Natural killer cell treated with Interleukin-12 subunit alpha and Interleukin-12 subunit beta and Interleukin-15 and Interleukin-18, amount 100 ng/mL, for 72 hours (primary cell): Measurements from ENCODE around the gene CALN1. TPM values are rescaled to one million over a fixed set of nuclear protein-coding genes. Genes with fewer than 3 reads are reported as not detected.

Experiments used
- ATAC-seq, 2 donors: fragments of 150-1000 bp; cut with Tn5 transposase in 1 of 2; sonication (Bioruptor Pico), chemical (Tn5 transposase) in 1 of 2; 2 replicates each; pipeline ENCODE4 v1.10.0; 2021
- DNase-seq: peaks from one replicate; pipeline ENCODE4 v3.0.0; 2022; ENCODE audit warnings: low spot score
- H3K27ac Mint-ChIP-seq, 2 donors: 1 replicate in 1 of 2; 2 replicates in 1 of 2; pipeline ENCODE4 v1.8.0; 2022; ENCODE audit warnings: mixed read lengths in 2 of 2, mild to moderate bottlenecking in 1 of 2, moderate library complexity in 1 of 2
- H3K27me3 Mint-ChIP-seq, 2 donors: 1 replicate in 1 of 2; 2 replicates in 1 of 2; pipeline ENCODE4 v1.8.0; 2022; ENCODE audit warnings: mixed read lengths in 2 of 2
- H3K36me3 Mint-ChIP-seq: one replicate; pipeline ENCODE4 v1.8.0; 2022; ENCODE audit warnings: mixed read lengths
- H3K4me1 Mint-ChIP-seq, 2 donors: 1 replicate in 1 of 2; 2 replicates in 1 of 2; pipeline ENCODE4 v1.8.0; 2022; ENCODE audit warnings: low read depth in 2 of 2, mixed read lengths in 2 of 2, mild to moderate bottlenecking in 1 of 2
- H3K4me3 Mint-ChIP-seq: one replicate; pipeline ENCODE4 v1.8.0; 2022; ENCODE audit warnings: mixed read lengths
- H3K9me3 Mint-ChIP-seq: 2 replicates; pipeline ENCODE4 v1.8.0; 2022; ENCODE audit warnings: mixed read lengths
- total RNA-seq, 2 donors: library from RNA; stranded (reverse); gene quantifications; one replicate each; pipeline ENCODE4 v1.2.3, GENCODE V29; 2022

CALN1 gene
- total RNA-seq, 2 donors from 2014 or later = not detected

DNA sequence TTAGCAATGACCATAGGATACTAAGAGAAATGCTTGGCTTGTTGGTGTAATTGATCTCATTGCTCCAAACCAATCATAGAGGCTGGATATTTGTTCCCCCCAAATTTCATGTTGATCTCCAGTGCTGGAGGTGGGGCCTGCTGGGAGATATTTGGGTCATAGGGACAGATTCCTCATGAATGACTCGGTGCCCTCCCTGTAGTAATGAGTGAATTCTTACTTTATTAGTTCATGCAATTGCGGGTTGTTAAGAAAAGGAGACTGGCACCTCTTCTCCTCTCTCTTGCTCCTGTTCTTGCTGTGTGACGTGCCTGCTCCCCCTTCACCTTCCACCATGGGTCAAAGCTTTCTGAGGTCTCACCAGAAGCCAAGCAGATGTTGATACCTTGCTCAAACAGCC, 630.1 kb downstream of the CALN1 start:
- DNase-seq = no peak
- no peaks in the 10 kb centered on the region for H3K4me1 Mint-ChIP-seq
- H3K4me3 Mint-ChIP-seq = no peak overlapping the region
- no peaks in the 10 kb centered on the region for H3K27me3 Mint-ChIP-seq
- no peaks in the 10 kb centered on the region for H3K36me3 Mint-ChIP-seq
- H3K9me3 Mint-ChIP-seq = peaks cover 2% of the 10 kb centered on the region
- H3K27ac Mint-ChIP-seq = no peak overlapping the region
- no peak for ATAC-seq

DNA sequence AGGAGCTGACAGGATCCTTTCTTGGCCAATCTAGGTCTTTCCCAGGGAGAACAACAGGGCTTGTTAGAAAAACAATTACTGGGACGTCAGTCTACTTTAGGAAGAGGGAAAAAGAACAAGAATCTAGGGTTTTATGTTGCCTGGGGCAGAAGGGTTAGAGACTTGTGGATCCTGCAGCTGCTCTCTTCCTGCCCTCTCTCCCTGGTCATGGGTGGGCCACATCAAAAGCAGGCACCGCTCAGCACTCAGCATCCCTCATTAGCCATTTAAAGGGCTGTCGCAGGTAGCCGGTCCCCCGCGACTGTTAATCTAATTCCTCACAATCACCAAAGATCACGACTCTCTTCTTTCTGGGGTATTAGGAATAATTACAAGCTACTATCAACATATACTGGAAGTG, 631.9 kb downstream of the CALN1 start:
- H3K27me3 Mint-ChIP-seq = no peaks in the 10 kb centered on the region
- H3K27ac Mint-ChIP-seq = no peak overlapping the region
- no peak for DNase-seq
- no peak overlapping the region for H3K4me3 Mint-ChIP-seq
- H3K9me3 Mint-ChIP-seq = peaks cover 2% of the 10 kb centered on the region
- ATAC-seq = no peak
- H3K4me1 Mint-ChIP-seq = no peaks in the 10 kb centered on the region
- no peaks in the 10 kb centered on the region for H3K36me3 Mint-ChIP-seq

GRCh38 chr7:71777278-71777677, 634.9 kb downstream of the CALN1 start:
- DNase-seq = no peak

GRCh38 chr7:71776726-71777125, 635.4 kb downstream of the CALN1 start:
- Mint-ChIP-seq H3K36me3 (no peaks in the 10 kb centered on the region), H3K4me3 (no peak overlapping the region), H3K9me3 (no peaks in the 10 kb centered on the region), H3K27ac (no peak overlapping the region), H3K4me1 (no peaks in the 10 kb centered on the region), H3K27me3 (no peaks in the 10 kb centered on the region)
- no peak for DNase-seq
- no peak for ATAC-seq

More at GRCh38 chr7:71777278-71777677, 634.9 kb downstream of the CALN1 start:
- Mint-ChIP-seq H3K9me3 (peaks cover 1% of the 10 kb centered on the region), H3K27me3 (no peaks in the 10 kb centered on the region), H3K36me3 (no peaks in the 10 kb centered on the region), H3K4me1 (no peaks in the 10 kb centered on the region), H3K27ac (no peak overlapping the region), H3K4me3 (no peak overlapping the region)
- ATAC-seq = no peak

GRCh38 chr7:71775648-71776047, 636.5 kb downstream of the CALN1 start:
- no peak for ATAC-seq
- DNase-seq = no peak
- Mint-ChIP-seq H3K4me1 (no peaks in the 10 kb centered on the region), H3K27me3 (no peaks in the 10 kb centered on the region), H3K27ac (no peak overlapping the region), H3K36me3 (no peaks in the 10 kb centered on the region), H3K4me3 (no peak overlapping the region), H3K9me3 (no peaks in the 10 kb centered on the region)

- DNase-seq (no peak), ATAC-seq (no peak)
- Mint-ChIP-seq H3K36me3 (no peaks in the 10 kb centered on the region), H3K4me3 (no peak overlapping the region), H3K9me3 (no peaks in the 10 kb centered on the region), H3K27ac (no peak overlapping the region), H3K4me1 (no peaks in the 10 kb centered on the region), H3K27me3 (no peaks in the 10 kb centered on the region)
Measured at GRCh38 chr7:71772779-71773178, 639.4 kb downstream of the CALN1 start.

DNA sequence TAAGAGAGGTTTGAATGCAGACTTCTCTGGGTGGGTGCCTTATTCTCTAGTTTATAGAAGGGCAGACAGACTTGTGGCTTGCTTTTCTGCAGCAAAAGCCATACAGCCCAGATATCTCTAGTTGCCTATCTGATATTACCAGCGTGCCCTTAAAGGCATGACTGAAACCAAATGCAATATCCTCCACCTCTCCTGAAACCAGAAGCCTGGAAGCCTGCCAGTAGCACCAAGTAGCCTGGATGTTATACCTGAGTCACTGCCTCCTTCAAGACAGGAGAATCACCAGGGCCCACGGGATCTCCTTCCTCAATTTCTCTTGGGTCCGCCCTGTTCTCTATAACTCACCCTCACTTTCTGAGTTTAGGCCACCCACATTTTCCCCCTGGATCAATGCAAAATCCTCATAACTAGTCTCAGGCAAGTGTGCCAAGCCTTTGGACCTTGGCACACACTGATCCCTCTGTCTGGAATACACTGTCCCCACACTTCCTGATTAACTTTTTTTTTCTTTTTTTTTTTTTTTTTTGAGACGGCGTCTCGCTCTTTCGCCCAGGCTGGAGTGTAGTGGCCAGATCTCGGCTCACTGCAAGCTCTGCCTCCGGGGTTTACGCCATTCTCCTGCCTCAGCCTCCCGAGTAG, 641.8 kb downstream of the CALN1 start:
- Mint-ChIP-seq H3K4me1 (no peaks in the 10 kb centered on the region), H3K27ac (no peak overlapping the region), H3K9me3 (no peaks in the 10 kb centered on the region), H3K4me3 (no peak overlapping the region), H3K36me3 (no peaks in the 10 kb centered on the region), H3K27me3 (no peaks in the 10 kb centered on the region)
- peak; percentile 35 for DNase-seq
- no peak for ATAC-seq

DNA sequence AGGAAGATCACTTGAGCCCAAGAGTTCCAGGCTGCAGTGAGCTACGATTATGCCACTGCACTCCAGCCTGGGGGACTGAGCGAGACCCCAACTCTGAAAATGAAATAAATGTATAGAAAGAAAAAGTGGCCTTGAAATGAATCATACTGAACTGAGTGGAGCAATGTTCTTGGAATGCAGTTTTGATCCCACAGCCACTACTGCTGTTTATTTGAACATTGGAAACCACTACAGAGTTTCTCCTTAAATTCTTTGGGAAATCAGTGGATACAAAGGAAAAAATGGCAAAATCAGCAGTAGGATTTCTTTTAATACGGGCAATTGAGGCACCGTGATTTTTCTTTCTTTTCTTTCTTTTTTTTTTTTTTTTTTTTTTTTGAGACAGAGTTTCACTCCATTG, 642.8 kb downstream of the CALN1 start:
- DNase-seq = no peak
- Mint-ChIP-seq H3K4me1 (no peaks in the 10 kb centered on the region), H3K36me3 (no peaks in the 10 kb centered on the region), H3K27me3 (no peaks in the 10 kb centered on the region), H3K4me3 (no peak overlapping the region), H3K27ac (no peak overlapping the region), H3K9me3 (no peaks in the 10 kb centered on the region)
- no peak for ATAC-seq

GRCh38 chr7:71768450-71768849, 643.7 kb downstream of the CALN1 start:
- Mint-ChIP-seq H3K27ac (no peak overlapping the region), H3K4me1 (no peaks in the 10 kb centered on the region), H3K4me3 (no peak overlapping the region), H3K9me3 (no peaks in the 10 kb centered on the region), H3K27me3 (no peaks in the 10 kb centered on the region), H3K36me3 (no peaks in the 10 kb centered on the region)
- ATAC-seq = no peak
- no peak for DNase-seq

DNA sequence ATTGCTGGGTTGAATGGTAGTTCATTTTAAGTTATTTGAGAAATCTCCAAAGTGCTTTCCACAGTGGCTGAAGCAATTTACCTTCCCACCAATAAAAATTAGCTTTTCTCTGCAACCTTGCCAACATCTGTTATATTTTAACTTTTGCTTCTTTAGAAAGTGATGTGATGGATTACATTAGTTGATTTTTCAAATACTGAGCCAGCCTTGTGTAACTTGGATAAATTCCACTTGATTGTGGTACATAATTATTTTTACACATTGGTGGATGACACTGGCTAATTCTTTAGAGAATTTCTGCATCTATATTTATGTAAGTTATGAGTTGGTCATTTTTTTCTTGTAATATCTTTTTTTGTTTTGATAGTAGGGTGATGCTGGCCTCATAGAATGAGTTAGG, 646.1 kb downstream of the CALN1 start:
- Mint-ChIP-seq H3K4me1 (no peaks in the 10 kb centered on the region), H3K4me3 (no peak overlapping the region), H3K9me3 (no peaks in the 10 kb centered on the region), H3K27ac (no peak overlapping the region), H3K27me3 (no peaks in the 10 kb centered on the region), H3K36me3 (peaks cover 5% of the 10 kb centered on the region)
- DNase-seq (no peak), ATAC-seq (no peak)

DNA sequence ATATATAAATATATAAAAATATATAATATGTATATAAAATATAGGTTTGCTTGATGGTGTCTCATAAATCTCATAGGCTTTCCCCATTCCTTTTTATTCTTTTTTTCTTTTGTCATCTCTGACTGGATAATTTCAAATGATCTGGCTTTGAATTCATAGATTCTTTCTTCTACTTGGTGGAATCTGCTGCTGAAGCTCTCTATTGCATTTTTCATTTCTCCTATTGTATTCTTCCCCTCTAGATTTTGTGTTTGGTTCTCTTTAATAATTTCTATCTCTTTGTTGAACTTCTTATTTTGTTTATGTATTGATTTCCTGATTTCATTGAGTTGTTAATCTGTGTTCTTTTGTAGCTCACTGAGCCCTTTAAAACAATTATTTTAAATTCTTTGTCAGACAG, 650.8 kb downstream of the CALN1 start:
- Mint-ChIP-seq H3K27me3 (no peaks in the 10 kb centered on the region), H3K9me3 (peaks cover 3% of the 10 kb centered on the region), H3K4me1 (no peaks in the 10 kb centered on the region)

DNA sequence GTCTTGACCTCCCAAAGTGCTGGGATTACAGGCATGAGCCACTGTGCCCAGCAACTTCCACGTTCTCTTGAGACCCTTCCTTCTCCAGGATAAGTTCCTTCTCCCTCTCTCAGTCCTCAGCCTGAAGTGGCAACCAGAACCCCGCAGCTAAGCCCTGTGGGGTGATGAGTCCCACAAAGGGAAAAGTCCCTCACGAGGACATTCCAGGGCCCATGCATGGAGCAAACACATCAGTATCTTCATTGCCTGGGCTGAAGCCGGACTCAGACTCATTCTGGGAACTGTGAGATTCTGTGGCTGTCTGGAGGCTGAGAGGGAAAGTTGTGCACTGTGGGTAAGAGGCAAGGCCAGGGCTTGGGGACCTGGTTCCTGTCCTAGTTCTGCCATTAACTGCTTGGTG, 657.3 kb downstream of the CALN1 start:
- Mint-ChIP-seq H3K4me3 (no peak overlapping the region), H3K36me3 (no peaks in the 10 kb centered on the region)
- peak in 1 of 2 donors; percentile 13 for ATAC-seq

More for the DNA sequence above, 650.8 kb downstream of the CALN1 start:
- peaks cover 5% of the 10 kb centered on the region for H3K36me3 Mint-ChIP-seq
- no peak overlapping the region for H3K4me3 Mint-ChIP-seq
- no peak overlapping the region for H3K27ac Mint-ChIP-seq
- DNase-seq = no peak
- ATAC-seq = no peak

DNA sequence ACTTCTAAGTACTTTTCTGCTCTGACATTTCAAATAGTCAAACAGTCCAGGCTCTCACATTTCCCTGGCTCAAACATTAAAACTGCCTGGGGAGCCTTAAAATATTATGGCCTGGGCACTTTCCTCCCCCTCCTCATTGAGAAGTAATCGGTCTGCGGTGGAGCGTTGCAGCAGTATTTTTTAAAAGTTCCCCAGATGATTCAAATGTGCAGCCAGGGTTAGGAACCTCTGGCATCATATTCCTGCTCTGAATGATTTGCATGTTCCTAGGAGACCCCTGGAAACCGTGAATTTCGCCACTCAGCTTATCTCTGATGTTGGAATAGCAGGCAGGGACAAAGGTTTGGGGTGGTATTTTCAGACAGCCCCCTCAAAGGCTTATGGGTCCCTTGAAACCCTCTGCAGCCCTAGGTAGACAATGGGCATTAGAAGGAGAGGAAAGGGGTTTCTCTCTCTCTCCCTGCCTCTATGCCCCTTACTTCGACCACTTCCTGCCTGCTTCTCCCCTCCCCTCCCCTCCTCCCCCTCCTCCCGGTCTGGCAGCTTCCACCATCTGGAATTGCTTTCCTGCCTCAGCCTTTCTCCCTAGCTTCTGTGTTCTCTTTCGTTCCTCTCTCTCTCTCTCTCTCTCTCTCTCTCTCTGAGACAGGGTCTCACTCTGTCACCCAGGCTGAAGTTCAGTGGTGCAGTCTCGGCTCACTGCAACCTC, 658.0 kb downstream of the CALN1 start:
- Mint-ChIP-seq H3K9me3 (peaks cover under 1% of the 10 kb centered on the region), H3K36me3 (no peaks in the 10 kb centered on the region), H3K27ac (no peak overlapping the region), H3K27me3 (peaks cover 10 to 12% of the 10 kb centered on the region in 2 donors), H3K4me1 (no peaks in the 10 kb centered on the region), H3K4me3 (no peak overlapping the region)
- ATAC-seq (no peak), DNase-seq (no peak)

More for the DNA sequence above, 657.3 kb downstream of the CALN1 start:
- Mint-ChIP-seq H3K27me3 (peaks cover 10% of the 10 kb centered on the region in 2 donors), H3K4me1 (no peaks in the 10 kb centered on the region), H3K9me3 (peaks cover 3% of the 10 kb centered on the region), H3K27ac (no peak overlapping the region)
- DNase-seq = no peak

DNA sequence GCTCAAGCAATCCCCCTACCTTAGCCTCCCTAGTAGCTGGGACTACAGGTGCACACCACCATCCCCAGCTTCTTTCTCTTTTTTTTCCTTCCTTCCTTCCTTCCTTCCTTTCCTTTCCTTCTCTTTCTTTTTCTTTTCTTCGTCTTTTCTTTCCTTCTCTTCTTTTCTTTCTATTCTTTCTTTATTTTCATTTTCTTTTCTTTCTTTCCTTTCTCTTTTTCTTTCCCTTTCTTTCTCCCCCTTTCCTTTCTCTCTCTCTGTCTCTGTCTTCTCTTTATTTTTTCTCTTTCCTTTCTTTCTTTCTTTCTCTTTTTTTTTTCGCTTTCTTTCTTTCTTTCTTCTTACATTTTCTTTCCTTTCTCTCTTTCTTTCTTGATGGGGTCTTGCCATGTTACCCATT, 658.9 kb downstream of the CALN1 start:
- no peak for DNase-seq
- Mint-ChIP-seq H3K4me1 (no peaks in the 10 kb centered on the region), H3K27me3 (peaks cover 10 to 13% of the 10 kb centered on the region in 2 donors), H3K36me3 (no peaks in the 10 kb centered on the region), H3K4me3 (no peak overlapping the region), H3K27ac (no peak overlapping the region), H3K9me3 (no peaks in the 10 kb centered on the region)
- ATAC-seq = no peak
